ENCODE data around the gene HRH3. TPM values are rescaled to one million over a fixed set of nuclear protein-coding genes. Genes with fewer than 3 reads are reported as not detected.

Gene HRH3
- total and polyA plus RNA-seq, 9 donors: not detected

DNA sequence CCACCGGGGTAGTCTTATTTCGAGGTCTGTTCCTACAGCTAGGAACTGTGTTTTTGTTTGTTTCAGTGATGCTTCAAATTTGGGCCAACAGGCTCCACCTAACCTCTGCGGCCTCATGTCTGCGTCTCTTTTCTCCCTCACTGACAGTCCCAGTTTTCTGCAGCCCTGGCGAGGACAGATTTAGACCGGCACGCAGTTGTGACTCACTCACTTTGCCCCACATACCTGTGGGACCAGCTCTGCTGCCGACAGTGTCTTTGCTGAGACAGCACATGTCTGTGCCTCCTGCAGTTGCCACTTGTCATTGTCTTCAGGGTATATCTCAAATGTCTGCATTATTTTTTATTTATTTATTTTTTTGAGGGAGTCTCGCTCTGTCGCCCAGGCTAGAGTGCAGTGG lies 47.5 kb upstream of the HRH3 start:
- H3K4me3 ChIP-seq: no peak overlapping the region
- H3K9me3 ChIP-seq: no peaks in the 10 kb centered on the region
- H3K36me3 ChIP-seq: no peaks in the 10 kb centered on the region
- WGBS, 3 donors: 88 to 90% (median 88%) methylated on average over 10 of the region's 10 CpGs
- H3K27me3 ChIP-seq: no peaks in the 10 kb centered on the region
- H3K4me1 ChIP-seq (ENCODE audit: insufficient read depth): peaks cover 14% of the 10 kb centered on the region
- intact Hi-C loops (cut with DNase I): no loop called here
- H3K27ac ChIP-seq: no peak overlapping the region
- no peak for DNase-seq
- TF ChIP-seq, protein P1, sequence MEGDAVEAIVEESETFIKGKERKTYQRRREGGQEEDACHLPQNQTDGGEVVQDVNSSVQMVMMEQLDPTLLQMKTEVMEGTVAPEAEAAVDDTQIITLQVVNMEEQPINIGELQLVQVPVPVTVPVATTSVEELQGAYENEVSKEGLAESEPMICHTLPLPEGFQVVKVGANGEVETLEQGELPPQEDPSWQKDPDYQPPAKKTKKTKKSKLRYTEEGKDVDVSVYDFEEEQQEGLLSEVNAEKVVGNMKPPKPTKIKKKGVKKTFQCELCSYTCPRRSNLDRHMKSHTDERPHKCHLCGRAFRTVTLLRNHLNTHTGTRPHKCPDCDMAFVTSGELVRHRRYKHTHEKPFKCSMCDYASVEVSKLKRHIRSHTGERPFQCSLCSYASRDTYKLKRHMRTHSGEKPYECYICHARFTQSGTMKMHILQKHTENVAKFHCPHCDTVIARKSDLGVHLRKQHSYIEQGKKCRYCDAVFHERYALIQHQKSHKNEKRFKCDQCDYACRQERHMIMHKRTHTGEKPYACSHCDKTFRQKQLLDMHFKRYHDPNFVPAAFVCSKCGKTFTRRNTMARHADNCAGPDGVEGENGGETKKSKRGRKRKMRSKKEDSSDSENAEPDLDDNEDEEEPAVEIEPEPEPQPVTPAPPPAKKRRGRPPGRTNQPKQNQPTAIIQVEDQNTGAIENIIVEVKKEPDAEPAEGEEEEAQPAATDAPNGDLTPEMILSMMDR (IDR thresholded peaks at IDR 0.05): no peak
- TF ChIP-seq POLR2A (IDR thresholded peaks at IDR 0.05): no peak
- no peak for TF ChIP-seq EP300 (IDR thresholded peaks at IDR 0.05)

GRCh38 chr20:62266851-62267250 lies 46.8 kb upstream of the HRH3 start:
- H3K36me3 ChIP-seq: no peaks in the 10 kb centered on the region
- H3K27ac ChIP-seq: no peak overlapping the region
- no peak for DNase-seq
- no peaks in the 10 kb centered on the region for H3K27me3 ChIP-seq
- H3K4me3 ChIP-seq: no peak overlapping the region
- TF ChIP-seq POLR2A (IDR thresholded peaks at IDR 0.05) (no peak), EP300 (IDR thresholded peaks at IDR 0.05) (no peak)
- TF ChIP-seq, protein P1 (IDR thresholded peaks at IDR 0.05): no peak
- H3K9me3 ChIP-seq: no peaks in the 10 kb centered on the region
- H3K4me1 ChIP-seq (ENCODE audit: insufficient read depth): peaks cover 14% of the 10 kb centered on the region
- WGBS, 3 donors: 96 to 98% (median 97%) methylated on average over 13 of the region's 13 CpGs
- intact Hi-C loops (cut with DNase I): no loop called here

- Histone ChIP-seq H3K36me3 (no peaks in the 10 kb centered on the region), H3K27ac (no peak overlapping the region), H3K27me3 (no peaks in the 10 kb centered on the region), H3K4me1 (ENCODE audit: insufficient read depth) (peaks cover 14% of the 10 kb centered on the region), H3K4me3 (no peak overlapping the region), H3K9me3 (no peaks in the 10 kb centered on the region)
- TF ChIP-seq EP300 (IDR thresholded peaks at IDR 0.05): no peak
- intact Hi-C loops (cut with DNase I): no loop called here
- 91 to 95% (median 91%) methylated on average over 10 of the region's 10 CpGs for WGBS, 3 donors
- no peak for DNase-seq
These were observed 46.3 kb upstream of the HRH3 start for GRCh38 chr20:62266340-62266739.

DNA sequence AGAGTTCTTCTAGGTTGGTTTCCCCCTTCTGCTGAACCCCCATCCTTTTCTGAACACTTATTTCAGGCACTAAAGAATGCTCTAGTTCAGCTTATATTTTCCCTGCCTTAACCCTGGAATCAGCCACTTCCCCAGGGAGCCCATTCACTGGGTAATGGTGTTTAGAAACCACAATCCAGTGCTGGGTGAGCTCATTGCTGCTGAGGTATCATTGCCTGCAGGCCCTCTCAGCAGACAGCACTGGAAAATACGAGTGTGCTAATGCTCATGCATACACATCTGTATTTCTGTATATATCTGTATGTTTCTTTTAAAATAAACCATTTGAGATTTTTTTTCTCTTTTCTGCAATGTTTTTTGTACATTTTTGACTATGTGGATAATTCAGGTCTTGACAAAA lies 45.3 kb upstream of the HRH3 start:
- H3K4me1 ChIP-seq (ENCODE audit: insufficient read depth): peaks cover 14% of the 10 kb centered on the region
- H3K27me3 ChIP-seq: no peaks in the 10 kb centered on the region
- intact Hi-C loops (cut with DNase I): no loop called here
- DNase-seq: no peak
- no peak overlapping the region for H3K4me3 ChIP-seq
- H3K9me3 ChIP-seq: no peaks in the 10 kb centered on the region
- H3K36me3 ChIP-seq: no peaks in the 10 kb centered on the region
- H3K27ac ChIP-seq: no peak overlapping the region
- no peak for TF ChIP-seq POLR2A (IDR thresholded peaks at IDR 0.05)
- 97 to 100% (median 100%) methylated on average over 1 of the region's 1 CpG for WGBS, 3 donors

GRCh38 chr20:62263396-62263795 lies 43.3 kb upstream of the HRH3 start:
- no peak for TF ChIP-seq EP300 (IDR thresholded peaks at IDR 0.05)
- TF ChIP-seq POLR2A (IDR thresholded peaks at IDR 0.05): no peak
- intact Hi-C loops (cut with DNase I): no loop called here
- H3K36me3 ChIP-seq: no peaks in the 10 kb centered on the region
- no peaks in the 10 kb centered on the region for H3K27me3 ChIP-seq
- no peaks in the 10 kb centered on the region for H3K9me3 ChIP-seq
- no peak overlapping the region for H3K27ac ChIP-seq
- no peak for DNase-seq
- 95% methylated on average over 14 of the region's 14 CpGs for WGBS, 3 donors
- H3K4me1 ChIP-seq (ENCODE audit: insufficient read depth): no peaks in the 10 kb centered on the region
- H3K4me3 ChIP-seq: no peak overlapping the region

DNA sequence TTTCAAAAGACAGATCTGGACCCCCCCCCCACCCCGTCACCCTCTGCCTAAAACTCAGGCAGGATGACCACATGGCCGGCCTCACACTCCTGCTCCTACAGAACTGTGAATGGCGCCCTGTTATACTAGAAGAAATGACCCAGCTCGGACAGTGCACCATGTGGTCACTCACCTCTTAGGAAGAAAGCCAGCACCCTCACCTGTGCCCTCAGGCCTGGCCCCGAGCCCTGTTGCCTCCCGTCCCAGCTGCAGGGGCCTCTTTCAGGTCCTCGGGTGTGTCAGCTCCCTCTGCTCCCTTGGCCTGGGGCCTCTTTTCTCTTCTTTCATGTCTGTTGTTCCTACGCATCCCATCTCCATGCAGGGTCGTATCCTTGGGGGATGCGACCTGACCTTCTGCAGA lies 42.0 kb upstream of the HRH3 start:
- H3K4me1 ChIP-seq (ENCODE audit: insufficient read depth): peaks cover 2% of the 10 kb centered on the region
- TF ChIP-seq POLR2A (IDR thresholded peaks at IDR 0.05): no peak
- TF ChIP-seq, protein P1 (IDR thresholded peaks at IDR 0.05): no peak
- no peak for TF ChIP-seq EP300 (IDR thresholded peaks at IDR 0.05)
- no peak overlapping the region for H3K4me3 ChIP-seq
- no peaks in the 10 kb centered on the region for H3K9me3 ChIP-seq
- H3K27ac ChIP-seq: no peak overlapping the region
- no peaks in the 10 kb centered on the region for H3K36me3 ChIP-seq
- DNase-seq: no peak
- intact Hi-C loops (cut with DNase I): no loop called here
- 92 to 96% (median 95%) methylated on average over 10 of the region's 10 CpGs for WGBS, 3 donors
- no peaks in the 10 kb centered on the region for H3K27me3 ChIP-seq

All from ovary (tissue), 9 donors.